MCF 10A (cell line): ENCODE measurements around the gene NHLRC4. TPM values are rescaled to one million over a fixed set of nuclear protein-coding genes. Genes with fewer than 3 reads are reported as not detected.

Experiments used
- BruUV-seq: library from RNA; stranded (reverse); fragments of 400-500 nt; replicated peaks from 2 replicates; lab custom pipeline; 2021; lab: Mats Ljungman, UMichigan
- CTCF ChIA-PET: fragments of 300-600 bp; sonication (Branson Sonifier 250); formaldehyde crosslinking; extraction: SDS; loops from one replicate; lab custom pipeline; 2021; ENCODE audit warnings: antibody characterized with exemption, inconsistent platforms; lab: Yijun Ruan, JAX
- POLR2A ChIA-PET: fragments of 300-600, 350-650 bp; sonication (Branson Sonifier 250); formaldehyde crosslinking; extraction: SDS; loops from one replicate; lab custom pipeline; 2020; ENCODE audit warnings: antibody characterized with exemption, inconsistent platforms; lab: Yijun Ruan, JAX
- DNase-seq: peaks from one replicate; pipeline ENCODE4 v3.0.0-alpha.2; 2018; ENCODE audit not compliant: unreplicated experiment
- H3K27ac Mint-ChIP-seq: one replicate; pipeline ENCODE4 v1.8.0; 2022; ENCODE audit warnings: mild to moderate bottlenecking, low read depth, mixed read lengths; ENCODE audit not compliant: unreplicated experiment
- H3K27me3 Mint-ChIP-seq: one replicate; pipeline ENCODE4 v1.8.0; 2022; ENCODE audit warnings: mixed read lengths; ENCODE audit not compliant: insufficient read depth, unreplicated experiment
- H3K36me3 Mint-ChIP-seq: one replicate; pipeline ENCODE4 v1.8.0; 2022; ENCODE audit warnings: mild to moderate bottlenecking, moderate library complexity, mixed read lengths; ENCODE audit not compliant: insufficient read depth, unreplicated experiment
- H3K4me1 Mint-ChIP-seq: one replicate; pipeline ENCODE4 v1.8.0; 2022; ENCODE audit warnings: mixed read lengths; ENCODE audit not compliant: insufficient read depth, unreplicated experiment
- H3K4me3 Mint-ChIP-seq: one replicate; pipeline ENCODE4 v1.8.0; 2022; ENCODE audit warnings: mild to moderate bottlenecking, moderate library complexity, mixed read lengths; ENCODE audit not compliant: unreplicated experiment
- H3K9me3 Mint-ChIP-seq: one replicate; pipeline ENCODE4 v1.8.0; 2022; ENCODE audit warnings: mixed read lengths; ENCODE audit not compliant: unreplicated experiment
- CTCF ChIP-seq: fragments of 200-600 bp; IDR thresholded peaks from one replicate; pipeline ENCODE4 v1.8.0; 2022; ENCODE audit warnings: antibody characterized with exemption, mild to moderate bottlenecking; ENCODE audit not compliant: unreplicated experiment
- intact Hi-C: fragments of 100-400 bp; cut with micrococcal nuclease; formaldehyde crosslinking; loops from 2 replicates; pipeline ENCODE4 v1.14.1; 2022
- total RNA-seq: library from RNA; stranded (reverse); gene quantifications from 2 replicates; pipeline ENCODE4 v1.2.3, GENCODE V29; 2022

The NHLRC4 gene
- total RNA-seq, 1 experiment from 2014 or later: not detected

DNA sequence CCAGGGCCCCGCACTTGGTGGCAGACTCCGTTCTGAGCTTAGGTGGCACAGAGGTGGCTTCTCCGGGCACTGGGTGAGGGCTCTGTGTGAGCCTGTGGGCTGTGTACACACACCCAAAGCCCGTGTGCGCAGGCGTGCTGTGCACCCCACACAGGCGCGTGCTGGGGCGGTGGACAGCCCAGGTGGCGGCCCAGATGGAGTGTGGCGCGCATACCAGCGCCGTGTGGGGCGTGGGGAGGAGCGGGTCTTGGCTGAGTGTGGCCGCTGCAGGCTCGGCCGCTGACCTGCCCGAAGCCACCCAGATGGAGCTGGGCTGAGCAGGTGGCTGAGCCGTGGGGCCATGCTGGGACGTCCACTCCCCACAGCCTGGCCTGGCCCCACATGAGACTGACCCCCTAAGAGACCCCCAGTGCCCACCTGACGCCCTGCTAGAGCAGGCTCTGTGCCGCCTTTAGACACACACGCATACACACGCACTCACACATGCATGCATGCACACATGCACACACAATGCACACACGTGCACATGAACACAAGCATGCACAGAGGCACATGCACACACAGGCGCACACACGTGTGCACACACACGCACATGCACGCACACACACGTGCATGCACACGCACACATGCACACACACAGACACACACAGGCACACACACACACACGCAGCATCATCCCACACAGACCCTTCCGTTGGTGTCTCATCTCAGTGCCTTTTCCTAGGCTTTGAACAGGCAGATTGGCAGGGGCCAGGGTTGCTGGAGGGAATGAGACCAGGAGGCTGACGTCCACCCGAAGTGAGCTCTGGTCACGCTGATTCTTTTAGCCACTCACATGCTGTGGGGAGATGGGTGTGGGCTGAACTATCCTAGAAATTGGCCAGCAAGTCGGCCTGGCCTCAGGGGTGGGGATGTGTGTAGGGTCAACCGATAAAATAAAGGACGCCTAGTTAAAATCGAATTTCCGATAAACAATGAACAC, 4.6 kb upstream of the NHLRC4 start:
- Mint-ChIP-seq H3K27me3 (no peaks in the 10 kb centered on the region), H3K27ac (no peak overlapping the region), H3K4me3 (no peak overlapping the region), H3K9me3 (no peaks in the 10 kb centered on the region), H3K4me1 (no peaks in the 10 kb centered on the region), H3K36me3 (no peaks in the 10 kb centered on the region)
- TF ChIP-seq CTCF: no peak
- ChIA-PET CTCF (interaction anchor here (0.6 kb wide), 1 partner anchor 175 kb away, joined by 4 read pairs; no protein-coding TSS in a partner anchor), POLR2A (no interaction called here)
- DNase-seq: no peak
- intact Hi-C loops: no loop called here
- BruUV-seq: no TSS peak

DNA sequence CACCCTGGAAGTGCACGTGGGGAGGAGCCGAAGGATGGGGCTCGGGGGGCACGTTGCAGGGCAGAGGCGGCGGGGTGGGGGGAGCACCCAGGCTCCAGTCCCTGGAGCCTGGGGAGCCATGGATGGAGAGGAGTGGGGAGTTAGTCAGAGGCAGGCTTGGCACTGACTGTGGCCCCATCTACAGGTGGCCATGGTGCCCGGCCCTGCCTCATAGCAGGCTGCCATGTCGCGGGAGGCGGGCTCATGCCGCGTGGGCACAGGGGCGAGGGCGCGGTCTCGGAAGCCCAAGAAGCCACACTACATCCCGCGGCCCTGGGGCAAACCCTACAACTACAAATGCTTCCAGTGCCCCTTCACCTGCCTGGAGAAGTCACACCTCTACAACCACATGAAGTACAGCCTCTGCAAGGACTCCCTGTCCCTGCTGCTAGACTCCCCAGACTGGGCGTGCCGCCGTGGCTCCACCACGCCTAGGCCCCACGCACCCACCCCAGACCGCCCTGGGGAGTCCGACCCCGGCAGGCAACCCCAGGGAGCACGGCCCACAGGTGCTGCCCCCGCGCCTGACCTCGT, 3.6 kb upstream of the NHLRC4 start:
- POLR2A ChIA-PET: no interaction called here
- no peak for DNase-seq
- CTCF ChIA-PET: no interaction called here

GRCh38 chr16:564690-565418, 2.0 kb upstream of the NHLRC4 start:
- Mint-ChIP-seq H3K36me3 (no peaks in the 10 kb centered on the region), H3K9me3 (no peaks in the 10 kb centered on the region), H3K4me1 (no peaks in the 10 kb centered on the region), H3K27me3 (no peaks in the 10 kb centered on the region), H3K27ac (no peak overlapping the region), H3K4me3 (no peak overlapping the region)
- intact Hi-C loops: no loop called here
- CTCF ChIA-PET: no interaction called here
- POLR2A ChIA-PET: no interaction called here
- no peak for DNase-seq
- no TSS peak for BruUV-seq
- no peak for TF ChIP-seq CTCF

More for the DNA sequence above, 3.6 kb upstream of the NHLRC4 start:
- Mint-ChIP-seq H3K9me3 (no peaks in the 10 kb centered on the region), H3K36me3 (no peaks in the 10 kb centered on the region), H3K4me3 (no peak overlapping the region), H3K27me3 (no peaks in the 10 kb centered on the region), H3K27ac (no peak overlapping the region), H3K4me1 (no peaks in the 10 kb centered on the region)
- TF ChIP-seq CTCF: no peak
- intact Hi-C loops: no loop called here
- BruUV-seq: no TSS peak
